ENCODE results near the gene RNF114. TPM values are rescaled to one million over a fixed set of nuclear protein-coding genes. Genes with fewer than 3 reads are reported as not detected.

The RNF114 gene
- total RNA-seq, 1 donor from 2014 or later = 45.8 TPM

DNA sequence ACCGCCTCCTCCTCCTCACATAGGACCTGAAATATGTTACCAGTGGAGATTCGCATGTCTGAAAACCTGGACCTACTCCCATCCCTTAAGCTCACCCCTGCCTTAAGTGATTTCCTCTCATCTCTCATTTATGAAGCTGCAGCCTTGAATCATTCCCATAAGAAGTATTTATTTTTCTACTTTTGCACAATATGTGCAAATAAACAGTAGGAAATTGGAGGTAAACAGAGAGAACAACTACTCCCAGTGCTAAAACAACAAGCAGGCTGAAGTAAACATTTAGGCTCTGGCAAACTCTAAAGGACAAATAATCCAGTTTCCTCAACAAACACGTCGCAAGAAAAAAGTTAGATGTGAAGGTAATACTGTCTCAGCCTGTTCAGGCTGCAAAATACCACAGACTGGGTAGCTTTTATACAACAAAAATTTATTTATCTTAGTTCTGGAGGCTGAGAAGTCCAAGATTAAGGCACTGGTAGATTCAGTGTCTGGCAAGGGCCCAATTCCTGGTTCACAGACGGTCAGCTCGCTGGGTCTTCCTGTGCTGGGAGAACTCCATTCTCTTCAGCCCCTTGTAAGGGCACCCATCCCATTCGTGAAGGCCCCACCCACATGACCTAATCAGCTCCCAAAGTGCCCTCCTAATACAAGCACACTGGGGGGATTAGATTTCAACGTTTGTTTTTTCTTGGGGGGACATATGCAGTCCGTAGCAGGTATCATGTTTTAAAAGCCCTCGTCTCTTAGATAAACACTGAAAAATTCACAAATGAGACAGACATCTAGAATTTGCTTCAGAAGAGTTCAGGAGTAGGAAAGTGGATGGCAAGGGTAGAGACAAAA is 36.4 kb upstream of the RNF114 start:
- intact Hi-C loops (cut with DNase I) = no loop called here
- DNase-seq (ENCODE audit: low spot score) = no peak

DNA sequence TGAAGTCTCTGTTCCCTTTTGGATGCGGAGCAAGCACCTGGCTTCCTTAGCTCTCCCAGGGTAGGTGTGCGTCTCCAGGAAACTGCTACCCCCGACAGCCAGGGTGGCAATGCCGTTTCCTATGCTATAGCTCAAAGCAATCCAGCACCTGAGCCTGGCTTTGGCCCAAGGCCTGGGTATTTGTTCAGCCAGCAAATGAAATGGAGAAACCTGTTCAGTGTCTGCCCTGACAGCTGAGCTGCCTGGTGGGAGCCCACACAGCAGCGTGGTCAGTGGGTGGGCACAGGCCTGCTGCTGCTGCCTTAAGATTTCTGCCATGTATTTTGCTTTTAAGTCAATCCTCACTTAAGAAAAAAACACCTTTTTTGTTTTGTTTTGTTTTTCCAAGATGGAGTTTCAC is 34.6 kb upstream of the RNF114 start:
- DNase-seq (ENCODE audit: low spot score) = no peak
- intact Hi-C loops (cut with DNase I) = no loop called here

DNA sequence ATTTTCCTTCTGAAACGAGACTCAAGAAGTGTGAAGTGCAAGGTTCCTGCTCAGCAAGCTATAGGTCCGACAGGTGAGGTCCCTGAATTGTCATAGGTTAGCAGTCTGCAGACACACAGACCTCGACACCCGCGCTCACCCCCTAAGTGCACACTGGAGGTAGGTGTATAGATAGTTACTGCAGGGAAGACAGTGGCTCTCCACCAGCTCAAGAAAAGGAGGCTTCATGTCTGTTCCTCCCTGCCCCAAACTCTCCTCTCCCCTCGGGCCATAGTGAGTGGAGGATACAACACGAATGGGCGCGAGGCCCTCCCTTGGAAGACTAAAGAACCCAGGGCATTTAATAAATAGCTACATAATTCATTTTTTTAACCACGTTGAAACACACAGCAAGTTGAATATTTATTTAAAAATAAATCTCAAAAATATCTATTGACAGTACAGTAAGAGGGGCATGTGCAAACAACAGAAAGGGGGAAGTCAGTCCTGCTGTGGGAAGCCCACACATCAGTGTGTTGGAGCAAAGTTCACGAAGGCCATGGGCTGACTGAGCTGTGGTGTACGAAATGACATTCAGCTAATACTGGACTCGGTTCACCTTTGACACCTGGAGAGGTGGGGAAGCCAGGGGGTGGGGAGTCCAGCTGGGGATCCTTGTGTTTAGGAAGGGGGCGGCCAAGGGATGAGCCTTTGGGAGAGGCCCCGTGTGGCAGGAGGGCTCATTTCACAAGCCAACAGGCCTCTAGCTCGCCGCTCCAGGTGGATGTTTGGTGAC is 31.6 kb upstream of the RNF114 start:
- no peak for DNase-seq (ENCODE audit: low spot score)
- intact Hi-C loops (cut with DNase I) = no loop called here

DNA sequence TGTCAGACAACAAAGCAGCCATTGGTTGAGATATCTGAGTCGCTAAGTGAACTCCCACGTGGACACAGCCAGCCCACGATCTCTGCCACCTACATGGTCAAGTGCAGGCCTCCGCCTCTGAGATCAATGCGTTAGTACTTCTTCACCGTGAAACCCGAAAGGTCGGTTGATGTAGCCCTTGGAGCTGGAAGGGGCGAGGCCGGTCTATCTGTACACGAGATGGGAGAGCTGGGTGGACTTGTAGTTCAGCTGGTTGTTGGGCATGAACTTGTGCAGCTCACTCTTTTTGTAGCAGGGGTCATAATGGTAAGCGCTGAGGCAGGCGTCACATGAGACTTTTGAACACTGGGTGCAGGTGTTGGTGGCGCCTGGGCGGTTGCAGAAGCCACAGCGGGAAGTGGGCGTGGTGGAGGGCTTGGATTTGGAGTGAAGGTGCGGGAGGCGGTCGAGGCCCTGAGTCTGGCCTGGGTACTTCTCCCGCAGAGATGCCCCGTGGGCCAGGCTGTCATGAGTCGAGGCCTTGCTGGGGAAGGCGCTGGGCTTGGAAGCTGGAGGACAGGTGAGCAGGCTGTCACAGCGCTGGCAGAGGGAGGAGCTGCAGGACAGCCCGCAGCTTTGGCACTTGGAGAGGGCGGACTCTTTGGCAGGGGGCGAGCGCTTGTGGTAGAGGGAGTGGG is 30.6 kb upstream of the RNF114 start:
- intact Hi-C loops (cut with DNase I) = no loop called here

DNA sequence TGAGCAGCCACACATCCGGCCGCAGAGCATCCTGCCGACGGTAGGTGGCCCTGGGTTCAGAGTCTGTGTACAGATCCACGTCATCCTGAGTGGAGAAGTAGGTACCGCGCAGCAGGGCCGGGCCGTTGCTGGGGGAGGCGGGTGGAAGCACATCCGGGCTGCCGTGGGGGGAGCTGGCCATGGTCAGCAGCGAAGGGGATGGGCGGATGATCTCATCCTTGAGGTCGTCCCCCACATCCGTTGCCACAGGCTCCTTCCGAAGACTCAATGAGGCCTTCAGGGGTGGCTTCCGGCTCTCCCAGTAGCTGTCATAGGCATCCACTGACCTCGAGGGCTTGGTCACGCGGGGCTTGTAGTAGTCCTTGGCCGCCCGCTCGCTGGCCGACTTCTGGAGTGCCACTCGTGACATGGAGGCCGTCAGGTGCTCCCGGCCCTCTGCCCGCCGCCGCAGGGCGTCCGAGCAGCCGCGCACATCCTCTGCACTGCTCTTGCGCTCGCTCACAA is 30.0 kb upstream of the RNF114 start:
- no peak for DNase-seq (ENCODE audit: low spot score)
- intact Hi-C loops (cut with DNase I) = no loop called here

More for the DNA sequence above, 30.6 kb upstream of the RNF114 start:
- DNase-seq (ENCODE audit: low spot score) = no peak

DNA sequence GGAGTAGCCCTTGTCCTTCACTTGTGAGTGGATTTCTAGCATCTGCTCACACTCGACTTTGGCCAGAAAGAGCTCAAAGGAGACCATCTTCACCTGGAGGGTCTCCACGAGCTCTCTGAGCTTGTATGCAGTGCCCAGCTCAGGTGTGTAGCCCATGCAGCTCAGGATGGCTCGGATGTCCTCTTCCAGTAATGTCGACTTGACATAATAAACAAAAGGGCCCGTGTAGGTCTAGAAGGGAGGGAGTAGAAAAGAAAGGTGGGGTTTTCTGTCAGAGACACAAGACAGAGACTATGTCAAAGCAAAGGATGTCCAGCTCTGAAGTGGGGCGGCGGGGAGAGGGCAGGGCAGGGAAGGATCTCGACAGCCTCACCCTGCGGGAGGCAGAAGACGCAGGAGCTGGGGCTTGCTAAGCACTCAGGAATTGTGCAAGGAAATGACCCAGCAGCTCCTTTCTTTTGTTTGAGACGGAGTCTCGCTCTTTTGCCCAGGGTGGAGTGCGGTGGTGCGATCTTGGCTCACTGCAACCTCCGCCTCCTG is 29.5 kb upstream of the RNF114 start:
- DNase-seq (ENCODE audit: low spot score) = no peak
- intact Hi-C loops (cut with DNase I) = no loop called here

DNA sequence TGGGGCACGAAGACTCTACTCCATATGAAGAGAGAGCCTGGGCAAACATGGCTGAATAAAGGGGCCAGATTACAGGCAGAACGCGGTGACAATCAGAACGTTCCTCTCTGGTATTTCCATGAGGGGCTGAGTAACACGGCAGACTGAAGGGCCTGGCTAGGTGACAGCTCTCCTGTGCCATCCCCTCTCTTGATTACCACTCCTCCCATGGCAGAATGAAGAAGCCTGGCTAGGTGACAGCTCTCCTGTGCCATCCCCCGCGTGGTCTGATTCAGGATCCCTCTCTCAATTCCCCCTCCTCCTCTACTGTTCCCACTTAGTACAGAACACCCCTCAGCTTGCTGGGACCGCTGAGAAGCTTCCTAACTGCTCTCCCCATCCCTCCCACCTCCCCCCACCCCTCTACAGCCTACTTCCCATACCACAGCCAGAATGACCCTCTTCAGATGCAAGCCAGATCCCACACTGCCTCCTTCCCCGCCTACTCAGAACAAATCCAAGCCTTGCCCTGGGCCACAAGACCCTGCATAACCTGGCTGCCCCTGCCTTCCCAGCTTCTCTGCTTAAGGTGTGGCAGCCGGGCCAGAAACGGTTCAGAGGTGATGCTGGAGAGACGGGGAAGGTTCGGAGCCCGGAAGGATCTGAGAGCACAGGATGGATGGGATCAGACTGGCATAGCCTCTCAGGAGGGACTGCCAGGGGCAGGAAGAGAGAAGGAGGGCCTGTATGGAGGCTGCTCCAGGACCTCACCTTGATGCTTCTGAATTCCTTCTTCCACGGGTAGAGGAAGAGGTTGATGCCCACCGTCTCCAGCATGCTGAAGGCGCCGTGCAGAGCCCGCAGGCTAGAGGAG is 28.6 kb upstream of the RNF114 start:
- no peak for DNase-seq (ENCODE audit: low spot score)
- intact Hi-C loops (cut with DNase I) = no loop called here

DNA sequence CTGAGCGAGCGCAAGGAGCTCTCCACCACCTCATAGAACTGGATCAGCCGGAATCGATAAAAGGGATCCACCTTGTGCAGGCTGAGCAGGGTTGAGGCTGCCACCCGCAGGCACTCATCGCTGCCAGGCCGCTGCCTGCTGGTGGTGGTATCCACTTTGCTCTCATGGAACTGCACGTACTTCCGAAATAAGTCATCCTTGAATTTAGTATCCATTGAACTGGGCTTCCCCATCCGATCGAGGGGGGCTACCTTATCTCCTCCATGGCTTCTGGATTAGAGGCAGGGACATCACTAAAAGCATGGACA is 28.0 kb upstream of the RNF114 start:
- intact Hi-C loops (cut with DNase I) = no loop called here
- no peak for DNase-seq (ENCODE audit: low spot score)

DNA sequence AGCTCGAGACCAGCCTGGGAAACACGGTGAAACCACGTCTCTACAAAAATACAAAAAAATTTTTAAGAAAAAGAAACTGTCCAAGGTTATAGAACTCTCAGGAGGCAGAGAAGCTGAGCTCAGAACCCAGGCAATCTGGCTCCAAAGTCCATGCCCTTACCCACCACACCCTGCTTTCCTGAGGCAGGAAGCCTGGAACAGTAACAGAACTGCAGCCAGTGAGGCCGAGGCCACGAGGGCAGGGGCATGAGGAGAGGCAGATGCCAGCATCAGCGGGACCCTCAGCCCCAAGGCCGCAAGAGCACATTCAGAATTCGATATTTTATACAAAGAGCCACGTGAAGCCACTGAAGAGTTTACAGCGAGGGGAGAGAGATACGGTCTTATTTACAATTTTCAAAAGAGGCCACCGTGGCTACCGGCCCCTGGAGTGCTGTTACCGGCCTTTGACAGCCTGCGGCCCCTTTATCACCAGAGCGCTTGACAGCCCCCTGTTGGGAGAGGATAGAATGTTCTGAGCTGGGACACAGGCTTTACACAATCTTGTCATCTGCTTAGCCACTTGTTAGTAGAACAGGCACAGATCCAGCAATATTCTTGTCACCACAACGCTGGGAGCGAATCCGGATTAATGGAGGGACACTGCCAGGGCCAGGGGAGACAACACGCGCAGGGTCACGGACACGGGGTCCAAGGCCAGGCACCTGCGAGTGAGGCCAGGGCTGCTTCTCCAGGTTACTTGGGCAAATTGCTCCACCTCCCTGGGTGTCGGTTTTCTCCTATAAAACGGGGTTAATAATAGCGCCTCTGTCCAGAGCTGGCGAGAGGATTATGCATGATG is 26.5 kb upstream of the RNF114 start:
- no peak for DNase-seq (ENCODE audit: low spot score)
- intact Hi-C loops (cut with DNase I) = no loop called here

DNA sequence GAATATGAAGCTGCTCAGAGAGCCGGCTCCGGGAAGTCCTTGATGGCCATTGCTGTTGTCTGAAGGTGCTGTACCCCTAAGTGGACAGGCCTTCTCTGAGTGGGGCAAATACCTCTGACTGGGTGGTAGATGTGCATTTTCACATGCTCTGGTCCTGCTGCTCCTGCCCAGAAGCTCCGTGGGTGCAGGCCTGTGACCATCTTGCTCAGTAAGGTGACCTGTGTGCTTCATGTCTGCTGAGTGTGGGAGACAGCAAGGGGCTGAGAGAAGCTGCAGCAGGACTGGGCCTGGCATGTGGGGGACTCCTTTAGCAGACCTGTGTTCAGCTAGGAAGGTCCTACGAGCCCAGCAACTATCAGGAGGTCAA is 25.9 kb upstream of the RNF114 start:
- no peak for DNase-seq (ENCODE audit: low spot score)
- intact Hi-C loops (cut with DNase I) = no loop called here

DNA sequence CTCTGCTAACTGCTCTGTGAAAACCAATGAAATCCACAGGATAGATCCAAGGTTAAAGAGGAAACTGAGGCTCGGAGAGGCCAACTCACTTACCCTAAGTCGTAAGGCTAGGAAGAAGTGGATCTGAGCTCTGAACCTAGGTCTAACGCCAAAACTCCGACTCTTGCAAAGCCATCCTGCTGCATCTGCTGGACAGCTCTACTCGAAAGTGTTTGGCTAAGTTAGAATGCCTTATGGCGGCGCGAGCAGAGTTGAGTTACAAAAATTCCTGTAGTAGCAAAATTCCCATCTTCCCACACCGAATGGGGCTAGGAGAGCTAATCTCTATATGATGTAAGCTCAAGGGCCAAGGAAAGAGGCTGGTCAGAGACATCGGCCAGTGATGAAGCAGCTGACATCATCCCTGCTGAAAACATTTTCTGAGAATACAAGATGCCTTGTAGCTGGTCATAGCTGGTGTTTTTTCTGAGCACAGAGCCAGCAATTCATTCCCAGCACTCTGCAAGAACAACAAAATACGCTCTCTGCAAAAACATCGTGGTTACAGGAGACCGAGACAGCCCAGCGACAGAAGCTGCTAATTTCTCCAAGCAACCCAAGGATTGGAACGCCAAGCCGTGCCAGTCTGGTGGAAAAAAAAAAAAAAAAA is 22.7 kb upstream of the RNF114 start:
- intact Hi-C loops (cut with DNase I) = no loop called here
- no peak for DNase-seq (ENCODE audit: low spot score)

DNA sequence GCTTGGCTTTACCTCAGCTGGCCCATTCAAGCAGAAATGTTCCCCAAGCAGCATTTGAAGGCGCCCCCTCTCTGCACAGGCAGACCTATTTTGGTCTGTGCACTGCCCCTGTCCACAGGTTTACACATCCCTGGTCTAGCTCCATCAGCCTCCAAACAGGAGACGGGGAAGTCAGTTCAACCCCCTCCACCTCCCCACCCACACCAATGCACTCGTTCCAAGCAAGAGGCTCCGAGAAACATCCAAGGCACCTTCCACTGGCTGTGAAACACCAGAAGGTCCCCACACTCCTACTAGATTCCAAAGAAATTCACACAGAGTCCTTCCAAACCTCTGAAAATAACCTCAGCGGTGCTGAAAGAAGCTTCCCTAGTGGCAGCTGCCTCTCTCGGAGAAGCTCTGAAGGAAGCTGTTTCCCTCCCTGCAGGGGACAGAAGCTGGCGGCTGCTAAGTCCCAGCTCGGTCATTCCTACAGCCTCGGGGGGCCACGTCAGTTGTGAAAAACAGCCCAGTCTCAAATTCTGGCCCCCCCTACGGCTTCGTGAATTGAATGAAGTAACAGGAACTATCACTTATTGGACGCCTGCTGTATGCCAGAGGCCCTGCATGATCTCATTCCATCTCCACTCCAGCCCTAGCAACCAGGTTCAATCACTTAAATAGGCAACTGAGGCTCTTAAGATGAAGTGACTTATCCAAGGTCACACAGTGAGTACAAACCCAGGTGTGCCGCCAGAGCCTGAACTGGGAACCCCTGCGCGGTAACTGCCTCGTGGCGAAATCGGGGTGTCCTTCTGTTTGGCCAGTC is 21.7 kb upstream of the RNF114 start:
- no peak for DNase-seq (ENCODE audit: low spot score)
- intact Hi-C loops (cut with DNase I) = no loop called here

DNA sequence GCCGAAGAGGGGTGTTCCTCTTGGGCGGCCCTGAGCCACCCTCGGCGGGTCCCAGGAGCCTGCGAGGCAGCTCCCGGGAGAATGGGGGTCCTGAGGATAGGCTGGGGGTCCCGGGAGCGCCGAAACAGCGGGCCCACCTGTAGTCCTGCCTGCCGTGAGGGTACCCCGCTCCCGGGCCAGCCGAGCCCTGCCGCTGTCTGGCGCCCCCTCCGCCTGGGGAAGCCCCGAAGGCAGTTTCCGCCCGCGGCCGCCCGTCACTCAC is 21.1 kb upstream of the RNF114 start:
- DNase-seq (ENCODE audit: low spot score) = no peak
- intact Hi-C loops (cut with DNase I) = no loop called here

DNA sequence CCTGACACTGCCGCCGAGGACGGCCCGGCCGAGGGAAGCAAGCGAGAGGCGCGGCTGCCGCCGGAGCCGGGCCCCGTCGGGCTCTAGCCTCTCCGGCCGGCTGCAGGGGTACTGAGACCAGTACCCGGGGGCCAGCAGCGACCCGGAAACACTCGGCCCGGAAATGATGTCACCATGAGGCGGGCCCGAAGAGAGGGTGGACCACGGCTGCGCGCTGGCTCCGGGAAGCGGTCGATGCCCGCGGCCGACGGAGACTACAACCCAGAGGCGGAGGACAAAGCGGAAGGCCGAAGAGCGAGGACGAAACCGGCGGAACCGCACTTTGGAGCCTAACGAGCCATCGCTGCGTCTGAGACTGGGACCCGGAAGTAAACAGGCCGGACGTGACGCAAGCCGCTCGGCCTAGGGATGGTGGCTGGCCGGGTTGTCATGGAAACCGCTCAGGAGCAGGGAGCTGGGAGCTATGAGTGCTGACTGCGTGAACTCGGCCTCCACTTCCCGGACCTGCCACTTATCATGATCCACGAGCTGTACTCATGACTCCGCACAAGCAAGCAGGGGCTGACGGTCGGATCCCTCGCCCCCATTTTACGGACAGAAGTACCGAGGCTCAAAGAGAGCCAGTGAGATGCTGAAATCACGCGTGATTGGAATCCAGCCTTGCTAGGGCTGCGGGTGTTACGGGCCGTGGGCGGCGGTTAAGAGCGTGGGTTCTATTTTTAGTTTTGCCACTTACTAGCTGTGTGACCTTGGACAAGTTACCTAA is 20.6 kb upstream of the RNF114 start, which contains the start of gene SPATA2:
Gene SPATA2 (minus strand): TSS at position 150 of the 766 bp plus-strand sequence. CDS start 7,039 bp downstream, outside the sequence.
- intact Hi-C loops (cut with DNase I) = no loop called here
- DNase-seq (ENCODE audit: low spot score) = peak; percentile 95

DNA sequence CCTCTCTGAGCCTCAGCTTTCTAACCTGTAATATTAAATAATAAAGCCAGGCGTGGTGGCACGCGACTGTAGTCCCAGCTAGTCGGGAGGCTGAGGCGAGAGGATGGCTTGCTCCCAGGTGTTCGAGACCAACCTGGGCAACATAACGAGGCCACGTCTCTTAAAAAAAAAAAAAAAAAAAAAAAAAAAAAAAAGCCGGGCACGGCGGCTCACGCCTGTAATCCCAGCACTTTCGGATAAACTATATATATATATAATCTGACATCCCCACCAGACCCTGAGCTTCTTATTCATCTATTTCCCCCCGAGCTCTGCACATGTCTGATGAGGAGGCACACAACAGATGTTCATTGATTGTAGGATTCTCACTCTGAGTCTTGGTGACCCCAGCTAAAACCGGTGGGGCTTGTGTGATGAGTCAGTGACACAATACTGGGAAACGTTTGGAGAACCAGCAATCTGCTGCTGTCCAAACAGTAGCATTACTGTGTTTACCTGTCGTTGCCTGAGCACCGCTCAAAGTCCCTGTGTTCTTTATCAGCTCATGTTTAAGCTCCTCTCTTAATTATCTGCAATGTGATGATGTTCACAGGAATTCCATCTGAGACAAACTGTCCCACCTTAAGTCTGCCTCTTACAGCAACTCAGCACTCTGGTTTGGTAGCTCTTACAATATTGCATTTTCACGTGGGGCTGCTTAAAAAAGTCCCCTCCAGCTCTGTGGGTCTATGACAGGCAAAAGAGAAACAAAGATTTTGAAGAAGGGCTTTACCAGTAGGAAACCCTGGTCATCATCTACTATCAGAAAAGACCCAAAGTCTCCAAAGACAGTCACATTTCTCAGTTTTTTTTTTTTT is 19.8 kb upstream of the RNF114 start:
- intact Hi-C loops (cut with DNase I) = no loop called here

DNA sequence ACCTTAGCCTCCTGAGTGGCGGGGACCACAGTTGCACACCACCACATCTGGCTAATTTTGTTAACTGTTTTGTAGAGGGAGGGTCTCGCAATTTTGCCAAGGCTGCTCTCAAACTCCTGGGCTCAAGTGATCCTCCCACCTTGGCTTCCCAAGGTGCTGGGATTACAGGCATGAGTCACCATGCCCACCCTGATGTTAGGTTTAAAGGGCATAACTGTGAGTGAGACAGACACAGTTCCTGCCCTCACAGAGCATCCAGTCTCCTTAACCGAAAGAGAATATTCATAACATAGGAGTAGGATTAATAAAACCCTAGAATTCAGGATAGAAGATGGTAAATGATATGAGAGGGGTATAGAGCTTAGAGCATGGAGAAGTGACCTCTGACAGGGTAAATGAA is 17.8 kb upstream of the RNF114 start:
- intact Hi-C loops (cut with DNase I) = no loop called here
- DNase-seq (ENCODE audit: low spot score) = no peak

More for the DNA sequence above, 19.8 kb upstream of the RNF114 start:
- no peak for DNase-seq (ENCODE audit: low spot score)

Data from cardiac septum (tissue), 1 donor.